RWPE2 (cell line): ENCODE results near the gene RAI1.

Source experiments
- ATAC-seq: fragments of 200-7000 bp; cut with Tn5 transposase; 3 replicates; pipeline ENCODE4 v1.9.1; 2021; ENCODE audit warnings: low read depth
- DNase-seq: peaks from one replicate; pipeline ENCODE4 v3.0.0-alpha.2; 2020; ENCODE audit warnings: low spot score
- H3K27ac ChIP-seq: fragments of 450-650 bp; 2 replicates; pipeline ENCODE4 v1.5.1; 2017; ENCODE audit warnings: mild to moderate bottlenecking; ENCODE audit not compliant: poor library complexity, severe bottlenecking
- H3K27me3 ChIP-seq: fragments of 250-450 bp; sonication (Bioruptor Pico); 2 replicates; pipeline ENCODE4 v1.5.1; 2021; ENCODE audit warnings: mild to moderate bottlenecking, moderate library complexity; ENCODE audit not compliant: insufficient read depth, poor library complexity, severe bottlenecking
- H3K36me3 ChIP-seq: fragments of 250-450 bp; sonication (Bioruptor Pico); 2 replicates; pipeline ENCODE4 v1.5.1; 2020; ENCODE audit warnings: low read depth, mild to moderate bottlenecking, moderate library complexity
- H3K4me1 ChIP-seq: fragments of 250-450 bp; sonication (Bioruptor Pico); 2 replicates; pipeline ENCODE4 v1.5.1; 2021; ENCODE audit warnings: mild to moderate bottlenecking, moderate library complexity; ENCODE audit not compliant: insufficient read depth, poor library complexity, severe bottlenecking
- H3K4me3 ChIP-seq: fragments of 250-450 bp; sonication (Bioruptor Pico); 2 replicates; pipeline ENCODE4 v1.5.1; 2021; ENCODE audit warnings: mild to moderate bottlenecking, moderate library complexity; ENCODE audit not compliant: severe bottlenecking
- H3K9me3 ChIP-seq: fragments of 250-450 bp; sonication (Bioruptor Pico); 2 replicates; pipeline ENCODE4 v1.5.1; 2021; ENCODE audit warnings: mild to moderate bottlenecking, moderate library complexity; ENCODE audit not compliant: severe bottlenecking
- CTCF ChIP-seq: fragments of 450-650 bp; IDR thresholded peaks from one replicate; pipeline ENCODE4 v1.5.1; 2017; ENCODE audit warnings: mild to moderate bottlenecking, moderate library complexity; ENCODE audit not compliant: poor library complexity, severe bottlenecking

The RAI1 gene

GRCh38 chr17:17751489-17752088 is 70.3 kb downstream of the RAI1 start:
- ATAC-seq, result no peak
- 0 out of 2 replicates have a peak, but pooled peaks cover 6% of the 10 kb centered on the region for H3K36me3 ChIP-seq
- H3K4me3 ChIP-seq, result no peak overlapping the region
- peak overlapping the region; percentile 85 for H3K27ac ChIP-seq
- H3K9me3 ChIP-seq, result no peaks in the 10 kb centered on the region
- no peak for DNase-seq
- no peaks in the 10 kb centered on the region for H3K27me3 ChIP-seq
- TF ChIP-seq CTCF, result no peak
- peaks cover 30% of the 10 kb centered on the region for H3K4me1 ChIP-seq

GRCh38 chr17:17752089-17752820 is 71.0 kb downstream of the RAI1 start:
- Histone ChIP-seq H3K36me3 (0 out of 2 replicates have a peak, but pooled peaks cover 6% of the 10 kb centered on the region), H3K27ac (peak overlapping the region; percentile 85), H3K27me3 (no peaks in the 10 kb centered on the region), H3K4me1 (peaks cover 30% of the 10 kb centered on the region), H3K4me3 (peak overlapping the region; percentile 38), H3K9me3 (no peaks in the 10 kb centered on the region)
- DNase-seq (peak; percentile 96), ATAC-seq (peak; percentile 92)
- TF ChIP-seq CTCF, result peak; percentile 58

- no peak for TF ChIP-seq CTCF
- no peaks in the 10 kb centered on the region for H3K9me3 ChIP-seq
- DNase-seq (no peak), ATAC-seq (no peak)
- H3K27ac ChIP-seq, result peak overlapping the region; percentile 85
- H3K4me3 ChIP-seq, result peak overlapping the region; percentile 38
- H3K27me3 ChIP-seq, result no peaks in the 10 kb centered on the region
- 0 out of 2 replicates have a peak, but pooled peaks cover 6% of the 10 kb centered on the region for H3K36me3 ChIP-seq
- H3K4me1 ChIP-seq, result peaks cover 30% of the 10 kb centered on the region
Observed at GRCh38 chr17:17752821-17753321, 71.6 kb downstream of the RAI1 start.

GRCh38 chr17:17754719-17755686 is 73.7 kb downstream of the RAI1 start:
- no peak for DNase-seq
- Histone ChIP-seq H3K4me1 (peaks cover 25% of the 10 kb centered on the region), H3K27ac (no peak overlapping the region), H3K9me3 (no peaks in the 10 kb centered on the region), H3K4me3 (no peak overlapping the region), H3K27me3 (no peaks in the 10 kb centered on the region), H3K36me3 (0 out of 2 replicates have a peak, but pooled peaks cover 11% of the 10 kb centered on the region)
- no peak for TF ChIP-seq CTCF
- no peak for ATAC-seq
